BE2C (cell line): ENCODE measurements around the gene GMEB2.
A peak's percentile ranks its signal among the peaks of the same experiment; 100 is the strongest.

Experiments used
- DNase-seq: peaks from one replicate; pipeline ENCODE4 v3.0.0-alpha.2; 2020
- H3K27me3 ChIP-seq: fragments of 250-450 bp; sonication (Bioruptor Pico); 2 replicates; pipeline ENCODE4 v1.5.1; 2020; ENCODE audit warnings: mild to moderate bottlenecking
- H3K36me3 ChIP-seq: fragments of 250-450 bp; sonication (Bioruptor Pico); 2 replicates; pipeline ENCODE4 v1.5.1; 2020; ENCODE audit warnings: mild to moderate bottlenecking
- H3K4me1 ChIP-seq: fragments of 250-450 bp; sonication (Bioruptor Pico); 2 replicates; pipeline ENCODE4 v1.5.1; 2020
- H3K4me3 ChIP-seq: 2 replicates; pipeline ENCODE4 v1.5.1; 2011; ENCODE audit warnings: low read depth, low read length
- H3K9me3 ChIP-seq: fragments of 250-450 bp; sonication (Bioruptor Pico); 2 replicates; pipeline ENCODE4 v1.5.1; 2020
- TF ChIP-seq, protein P1 (sequence below): IDR thresholded peaks from 2 replicates; pipeline ENCODE4 v1.5.1; 2012; ENCODE audit warnings: mild to moderate bottlenecking, low read depth, low read length

Gene GMEB2

DNA sequence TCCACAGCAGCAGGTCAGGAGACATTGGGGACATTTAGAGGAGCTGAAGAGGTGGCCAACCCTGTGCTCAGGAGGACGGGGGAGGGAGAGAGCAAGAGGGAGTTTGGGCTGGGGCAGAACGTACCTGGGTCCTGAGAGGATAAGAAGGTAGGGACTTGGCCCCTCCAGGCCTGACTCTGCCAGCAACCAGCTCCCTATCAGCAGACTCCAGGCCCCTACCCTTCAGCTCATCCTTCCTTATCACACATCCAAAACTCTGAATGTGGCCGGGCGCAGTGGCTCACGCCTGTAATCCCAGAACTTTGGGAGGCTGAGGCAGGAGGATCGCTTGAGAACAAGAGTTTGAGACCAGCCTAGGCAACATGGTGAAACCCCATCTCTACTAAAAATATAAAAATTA is 21.3 kb upstream of the GMEB2 start:
- H3K36me3 ChIP-seq, result peaks cover 35% of the 10 kb centered on the region

GRCh38 chr20:63645218-63645617 is 18.3 kb upstream of the GMEB2 start:
- TF ChIP-seq, protein P1, sequence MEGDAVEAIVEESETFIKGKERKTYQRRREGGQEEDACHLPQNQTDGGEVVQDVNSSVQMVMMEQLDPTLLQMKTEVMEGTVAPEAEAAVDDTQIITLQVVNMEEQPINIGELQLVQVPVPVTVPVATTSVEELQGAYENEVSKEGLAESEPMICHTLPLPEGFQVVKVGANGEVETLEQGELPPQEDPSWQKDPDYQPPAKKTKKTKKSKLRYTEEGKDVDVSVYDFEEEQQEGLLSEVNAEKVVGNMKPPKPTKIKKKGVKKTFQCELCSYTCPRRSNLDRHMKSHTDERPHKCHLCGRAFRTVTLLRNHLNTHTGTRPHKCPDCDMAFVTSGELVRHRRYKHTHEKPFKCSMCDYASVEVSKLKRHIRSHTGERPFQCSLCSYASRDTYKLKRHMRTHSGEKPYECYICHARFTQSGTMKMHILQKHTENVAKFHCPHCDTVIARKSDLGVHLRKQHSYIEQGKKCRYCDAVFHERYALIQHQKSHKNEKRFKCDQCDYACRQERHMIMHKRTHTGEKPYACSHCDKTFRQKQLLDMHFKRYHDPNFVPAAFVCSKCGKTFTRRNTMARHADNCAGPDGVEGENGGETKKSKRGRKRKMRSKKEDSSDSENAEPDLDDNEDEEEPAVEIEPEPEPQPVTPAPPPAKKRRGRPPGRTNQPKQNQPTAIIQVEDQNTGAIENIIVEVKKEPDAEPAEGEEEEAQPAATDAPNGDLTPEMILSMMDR, result no peak
- Histone ChIP-seq H3K4me1 (peaks cover 3% of the 10 kb centered on the region), H3K27me3 (peaks cover 3% of the 10 kb centered on the region; the same call in 1 of the 2 replicates), H3K4me3 (no peak overlapping the region), H3K9me3 (no peaks in the 10 kb centered on the region), H3K36me3 (peaks cover 44% of the 10 kb centered on the region)
- DNase-seq, result no peak

More for the DNA sequence above, 21.3 kb upstream of the GMEB2 start:
- Histone ChIP-seq H3K9me3 (no peaks in the 10 kb centered on the region), H3K4me1 (no peaks in the 10 kb centered on the region), H3K4me3 (no peak overlapping the region), H3K27me3 (no peaks in the 10 kb centered on the region)
- TF ChIP-seq, protein P1, result no peak
- no peak for DNase-seq

- Histone ChIP-seq H3K36me3 (peaks cover 41% of the 10 kb centered on the region), H3K4me1 (peaks cover 3% of the 10 kb centered on the region), H3K9me3 (no peaks in the 10 kb centered on the region), H3K27me3 (peaks cover 3% of the 10 kb centered on the region; the same call in 1 of the 2 replicates), H3K4me3 (no peak overlapping the region)
- DNase-seq, result no peak
- TF ChIP-seq, protein P1, result no peak
Observed at GRCh38 chr20:63643946-63644345, 17.0 kb upstream of the GMEB2 start.

- Histone ChIP-seq H3K36me3 (peaks cover 36% of the 10 kb centered on the region), H3K4me3 (no peak overlapping the region), H3K27me3 (peaks cover 3% of the 10 kb centered on the region; the same call in 1 of the 2 replicates), H3K4me1 (peaks cover 3% of the 10 kb centered on the region), H3K9me3 (no peaks in the 10 kb centered on the region)
- TF ChIP-seq, protein P1, result no peak
- no peak for DNase-seq
Observed at GRCh38 chr20:63643499-63643898, 16.6 kb upstream of the GMEB2 start.

DNA sequence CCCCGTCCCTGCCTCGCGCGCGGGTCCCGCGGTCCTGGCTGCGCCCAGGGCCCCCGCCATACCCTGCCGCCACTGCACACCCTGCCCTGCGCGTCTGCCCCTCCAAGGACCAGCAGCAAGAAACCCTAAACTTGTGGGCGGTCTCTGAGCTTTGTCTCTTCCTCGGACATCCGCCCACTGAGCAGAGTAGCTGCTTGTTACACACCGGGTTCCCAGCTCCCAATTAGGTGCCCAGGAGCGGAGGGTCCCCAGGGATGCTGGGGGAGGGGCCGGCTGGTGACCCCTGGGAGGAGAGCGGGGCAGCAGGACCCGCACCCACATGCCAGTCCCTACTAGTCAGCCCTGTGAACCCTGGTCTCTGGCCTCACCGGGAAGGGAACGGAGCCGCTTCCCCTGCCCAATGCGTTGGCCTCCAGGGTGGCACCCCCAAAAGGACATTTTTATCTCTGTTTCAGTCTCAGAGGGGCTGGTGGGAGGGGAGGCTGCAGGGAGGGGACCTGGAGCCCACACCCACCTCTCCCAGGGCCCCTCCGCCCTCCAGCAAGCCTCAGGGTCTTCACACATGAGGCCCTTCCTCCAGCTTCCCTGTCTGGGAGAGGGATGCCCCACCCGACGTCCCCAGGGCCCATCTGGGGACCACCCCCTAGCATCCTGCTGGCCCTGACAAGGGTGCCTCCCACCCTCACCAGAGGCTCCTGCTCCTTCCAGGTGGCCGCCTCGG is 15.8 kb upstream of the GMEB2 start:
- H3K36me3 ChIP-seq, result peaks cover 31% of the 10 kb centered on the region
- H3K4me1 ChIP-seq, result peaks cover 3% of the 10 kb centered on the region
- H3K4me3 ChIP-seq, result peak overlapping the region; percentile 38; the same call in 1 of the 2 replicates
- TF ChIP-seq, protein P1, result no peak
- H3K9me3 ChIP-seq, result no peaks in the 10 kb centered on the region
- peaks cover 3% of the 10 kb centered on the region; the same call in 1 of the 2 replicates for H3K27me3 ChIP-seq
- DNase-seq, result no peak
